IPS-18a (cell line): ENCODE data around the gene CHST11.

ENCODE experiments used
- H3K27ac ChIP-seq: one replicate; pipeline ENCODE4 v1.5.1; 2013; ENCODE audit warnings: low read length
- H3K27me3 ChIP-seq: one replicate; pipeline ENCODE4 v1.6.1; 2013; ENCODE audit warnings: mild to moderate bottlenecking, low read length; ENCODE audit not compliant: control insufficient read depth, insufficient read depth
- H3K36me3 ChIP-seq: one replicate; pipeline ENCODE4 v1.6.1; 2013; ENCODE audit warnings: low read depth, low read length; ENCODE audit not compliant: control insufficient read depth
- H3K4me1 ChIP-seq: one replicate; pipeline ENCODE4 v1.6.1; 2013; ENCODE audit warnings: low read depth, low read length; ENCODE audit not compliant: control insufficient read depth
- H3K4me3 ChIP-seq: one replicate; pipeline ENCODE4 v1.5.1; 2013; ENCODE audit warnings: low read length
- H3K9ac ChIP-seq: one replicate; pipeline ENCODE4 v1.6.1; 2013; ENCODE audit warnings: mild to moderate bottlenecking, low read length, moderate library complexity
- H3K9me3 ChIP-seq: one replicate; pipeline ENCODE4 v1.6.1; 2013; ENCODE audit warnings: low read depth, low read length; ENCODE audit not compliant: control insufficient read depth

Gene CHST11

DNA sequence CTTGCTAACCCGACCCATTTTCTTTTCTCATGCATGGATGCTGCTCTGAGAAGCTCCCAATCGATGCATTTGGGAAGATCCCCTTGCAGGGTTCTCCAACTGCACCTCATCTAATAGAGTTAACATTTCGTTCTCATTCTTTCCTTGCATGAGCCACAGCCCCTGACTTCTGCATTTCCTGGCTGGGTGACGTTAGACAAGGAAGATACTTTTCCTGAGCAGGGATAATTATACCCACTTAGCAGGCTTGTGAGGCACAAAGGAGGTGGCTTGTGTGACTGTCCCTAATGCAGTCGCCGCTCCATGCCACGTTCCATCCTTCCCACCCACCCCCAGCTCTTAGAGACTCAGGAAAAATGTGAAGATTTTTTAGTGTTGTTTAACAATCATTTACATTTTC is 195.1 kb downstream of the CHST11 start:
- no peak overlapping the region for H3K9ac ChIP-seq
- no peaks in the 10 kb centered on the region for H3K9me3 ChIP-seq
- no peaks in the 10 kb centered on the region for H3K36me3 ChIP-seq
- H3K27ac ChIP-seq = no peak overlapping the region
- no peaks in the 10 kb centered on the region for H3K27me3 ChIP-seq
- H3K4me3 ChIP-seq = no peak overlapping the region
- peaks cover 28% of the 10 kb centered on the region for H3K4me1 ChIP-seq

DNA sequence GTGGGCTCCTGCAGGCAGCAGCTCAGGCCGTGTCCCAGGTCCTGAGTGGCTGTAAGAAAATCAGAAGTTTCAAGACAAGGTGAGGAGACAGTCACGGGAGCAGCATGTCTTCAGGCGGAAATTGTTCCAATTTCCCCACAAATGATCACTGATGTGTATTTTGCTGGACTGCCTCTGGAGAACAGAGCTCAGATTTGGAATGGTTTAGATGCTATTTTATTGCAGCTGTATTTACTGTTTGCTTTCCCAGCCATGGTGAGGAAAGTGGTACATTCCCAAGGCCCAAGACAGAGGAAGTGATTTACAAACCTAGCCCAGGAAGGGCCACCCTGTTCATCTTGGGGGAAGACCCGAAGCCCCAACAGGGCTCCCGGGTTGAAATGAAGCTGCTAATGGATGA is 195.6 kb downstream of the CHST11 start:
- no peaks in the 10 kb centered on the region for H3K9me3 ChIP-seq
- no peaks in the 10 kb centered on the region for H3K27me3 ChIP-seq
- H3K4me1 ChIP-seq = peaks cover 28% of the 10 kb centered on the region
- no peak overlapping the region for H3K9ac ChIP-seq
- no peaks in the 10 kb centered on the region for H3K36me3 ChIP-seq
- H3K27ac ChIP-seq = no peak overlapping the region
- H3K4me3 ChIP-seq = no peak overlapping the region

DNA sequence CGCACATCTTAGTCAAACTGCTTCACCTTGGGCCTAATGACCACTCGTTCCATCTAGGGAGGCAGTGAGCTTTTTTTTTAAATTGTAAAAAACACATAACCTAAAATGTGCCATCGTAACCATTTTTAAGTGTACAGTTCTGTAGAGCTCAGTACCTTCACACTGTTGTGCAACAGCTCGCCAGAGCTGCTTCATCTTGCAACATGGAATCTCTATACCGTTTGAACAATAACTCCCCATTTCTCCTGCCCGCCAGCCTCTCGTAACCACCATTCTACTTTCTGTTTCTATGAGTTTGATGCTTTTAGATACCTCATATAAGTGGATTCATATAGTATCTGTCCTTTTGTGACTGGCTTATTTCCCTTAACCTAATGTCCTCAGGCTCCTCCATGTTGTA is 196.2 kb downstream of the CHST11 start:
- Histone ChIP-seq H3K4me1 (peaks cover 28% of the 10 kb centered on the region), H3K9ac (no peak overlapping the region), H3K27ac (no peak overlapping the region), H3K4me3 (no peak overlapping the region), H3K36me3 (no peaks in the 10 kb centered on the region), H3K9me3 (no peaks in the 10 kb centered on the region), H3K27me3 (no peaks in the 10 kb centered on the region)

DNA sequence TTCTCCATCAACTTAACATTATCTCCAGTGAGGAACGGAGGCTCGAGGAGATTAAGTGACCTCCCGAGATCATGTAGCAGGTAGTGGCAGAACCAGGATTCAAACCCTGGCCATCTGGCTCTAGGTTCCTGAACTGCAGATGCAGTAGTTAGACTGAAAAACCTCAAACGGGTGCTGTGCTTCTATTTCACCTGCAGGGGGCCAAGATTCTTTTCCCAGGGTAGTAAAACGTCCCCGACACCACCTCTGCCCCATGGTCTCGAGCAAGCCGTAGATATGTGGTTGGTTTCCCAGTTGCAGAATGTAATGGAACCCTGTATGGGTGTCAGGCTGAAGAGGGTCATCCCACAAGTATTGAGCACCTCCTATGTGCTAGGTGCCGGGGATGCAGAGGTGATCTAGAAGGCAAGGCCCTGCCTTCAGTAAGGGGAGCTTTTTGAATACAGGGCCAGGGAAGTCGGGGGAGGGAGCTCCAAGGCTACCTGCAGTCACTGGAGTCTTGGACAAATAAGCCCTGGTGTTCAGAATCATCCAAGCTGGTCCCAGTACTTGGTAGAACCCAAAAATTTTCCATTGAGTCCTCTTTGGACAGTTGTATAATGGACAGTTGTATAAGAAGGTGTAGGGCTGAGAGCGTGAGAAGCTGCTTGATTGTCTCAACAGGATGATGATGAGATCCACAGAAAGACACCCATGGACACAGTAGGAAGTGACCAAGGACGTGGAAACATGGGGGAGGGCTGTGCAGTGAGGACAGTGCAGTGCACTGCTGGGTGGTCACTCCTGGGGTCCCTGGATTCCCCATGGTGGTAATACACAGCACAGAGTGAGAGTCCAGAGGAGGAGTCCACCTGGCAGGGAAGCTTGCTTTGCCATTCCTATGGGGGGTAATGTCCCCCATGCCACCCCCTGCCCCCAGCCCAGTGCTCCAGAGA is 197.2 kb downstream of the CHST11 start:
- Histone ChIP-seq H3K9ac (no peak overlapping the region), H3K9me3 (no peaks in the 10 kb centered on the region), H3K36me3 (no peaks in the 10 kb centered on the region), H3K4me3 (no peak overlapping the region), H3K27ac (no peak overlapping the region), H3K27me3 (no peaks in the 10 kb centered on the region), H3K4me1 (peaks cover 28% of the 10 kb centered on the region)

DNA sequence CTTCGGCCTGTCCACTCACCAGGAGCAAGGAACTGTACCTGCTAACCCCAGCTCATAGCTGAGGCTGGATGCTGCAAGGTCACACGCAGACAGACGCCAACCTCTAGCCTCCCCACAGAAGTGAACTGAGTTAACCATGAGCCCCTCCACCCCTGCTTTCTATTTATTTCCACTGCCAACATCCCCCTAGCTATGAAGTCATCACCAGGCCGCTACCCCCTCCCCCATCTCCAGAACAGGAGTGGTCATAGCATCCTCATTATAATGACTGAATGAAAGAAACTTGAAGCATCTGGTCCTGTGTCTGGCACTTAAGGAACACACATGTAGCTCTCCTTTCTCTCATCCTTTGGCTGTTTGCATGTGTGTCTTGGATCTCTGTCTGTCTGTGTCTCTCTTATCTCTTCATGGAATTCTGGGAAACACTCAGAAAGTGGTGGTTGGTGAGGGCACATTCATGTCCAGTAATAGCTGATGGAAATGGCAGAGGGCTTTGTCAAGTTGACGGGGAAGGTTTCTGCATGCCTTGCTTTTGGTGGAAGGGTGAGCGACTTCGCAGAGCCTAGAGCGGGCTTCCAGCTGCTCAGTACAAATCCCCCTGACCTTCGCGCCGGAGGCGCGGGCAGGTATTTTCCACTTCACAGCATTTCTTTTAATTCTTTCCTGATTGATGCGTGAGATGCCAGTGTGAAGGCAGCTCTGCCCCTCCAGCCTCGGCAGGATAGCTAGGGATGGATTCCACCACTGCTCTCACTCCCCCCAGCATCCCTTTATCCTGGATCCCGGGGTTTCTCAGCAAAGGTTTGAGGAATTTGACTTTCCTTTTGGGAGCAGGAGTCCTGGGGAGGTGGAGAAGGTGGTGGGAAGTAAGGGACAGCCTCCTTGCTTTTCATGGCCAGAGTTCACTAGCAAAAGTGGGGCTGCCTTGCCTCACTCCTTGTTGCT is 198.2 kb downstream of the CHST11 start:
- Histone ChIP-seq H3K4me1 (peaks cover 28% of the 10 kb centered on the region), H3K27me3 (no peaks in the 10 kb centered on the region), H3K27ac (no peak overlapping the region), H3K36me3 (no peaks in the 10 kb centered on the region), H3K9ac (no peak overlapping the region), H3K4me3 (no peak overlapping the region), H3K9me3 (no peaks in the 10 kb centered on the region)

DNA sequence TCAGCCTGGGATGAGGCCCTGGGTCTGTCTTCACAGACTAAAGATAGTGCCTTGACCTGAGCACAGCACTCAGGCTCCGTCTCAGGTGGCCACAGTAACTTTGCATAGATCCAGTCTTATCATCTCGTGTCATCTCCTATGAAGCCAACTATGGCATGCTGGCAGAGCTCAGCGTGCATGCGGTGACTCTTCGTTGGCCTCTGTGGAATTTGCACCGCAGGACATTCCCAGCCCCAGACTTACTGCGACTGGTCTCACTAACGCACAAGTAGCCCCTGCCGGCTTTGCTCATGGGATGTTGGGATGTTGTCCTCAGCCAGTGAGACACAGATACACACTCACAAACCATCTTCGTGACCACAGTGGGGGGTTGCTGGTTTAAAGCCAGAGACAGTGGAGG is 199.6 kb downstream of the CHST11 start:
- Histone ChIP-seq H3K27ac (no peak overlapping the region), H3K27me3 (no peaks in the 10 kb centered on the region), H3K9ac (no peak overlapping the region), H3K36me3 (no peaks in the 10 kb centered on the region), H3K4me3 (no peak overlapping the region), H3K9me3 (no peaks in the 10 kb centered on the region), H3K4me1 (peaks cover 19% of the 10 kb centered on the region)

DNA sequence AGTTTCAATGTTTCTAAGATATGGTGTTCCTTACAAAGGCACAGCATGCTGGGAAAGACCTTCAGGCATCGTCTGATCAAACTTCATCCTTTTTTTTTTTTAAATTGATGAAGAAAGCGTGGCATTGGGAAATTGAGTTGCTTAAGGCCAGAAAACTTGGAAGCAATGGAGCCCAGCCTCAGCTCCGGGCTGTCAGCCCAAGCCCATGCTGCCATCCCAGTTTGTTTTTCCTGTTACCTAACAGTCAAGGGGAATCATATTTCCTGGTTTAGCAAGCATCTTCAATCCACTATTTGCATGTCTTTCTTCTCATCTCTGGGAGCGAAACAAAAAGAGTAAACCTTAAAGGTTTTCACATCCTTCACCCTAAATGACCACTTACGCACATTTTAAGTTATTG is 200.2 kb downstream of the CHST11 start:
- Histone ChIP-seq H3K9ac (no peak overlapping the region), H3K27ac (no peak overlapping the region), H3K27me3 (no peaks in the 10 kb centered on the region), H3K4me3 (no peak overlapping the region), H3K9me3 (no peaks in the 10 kb centered on the region), H3K36me3 (no peaks in the 10 kb centered on the region), H3K4me1 (peaks cover 17% of the 10 kb centered on the region)

DNA sequence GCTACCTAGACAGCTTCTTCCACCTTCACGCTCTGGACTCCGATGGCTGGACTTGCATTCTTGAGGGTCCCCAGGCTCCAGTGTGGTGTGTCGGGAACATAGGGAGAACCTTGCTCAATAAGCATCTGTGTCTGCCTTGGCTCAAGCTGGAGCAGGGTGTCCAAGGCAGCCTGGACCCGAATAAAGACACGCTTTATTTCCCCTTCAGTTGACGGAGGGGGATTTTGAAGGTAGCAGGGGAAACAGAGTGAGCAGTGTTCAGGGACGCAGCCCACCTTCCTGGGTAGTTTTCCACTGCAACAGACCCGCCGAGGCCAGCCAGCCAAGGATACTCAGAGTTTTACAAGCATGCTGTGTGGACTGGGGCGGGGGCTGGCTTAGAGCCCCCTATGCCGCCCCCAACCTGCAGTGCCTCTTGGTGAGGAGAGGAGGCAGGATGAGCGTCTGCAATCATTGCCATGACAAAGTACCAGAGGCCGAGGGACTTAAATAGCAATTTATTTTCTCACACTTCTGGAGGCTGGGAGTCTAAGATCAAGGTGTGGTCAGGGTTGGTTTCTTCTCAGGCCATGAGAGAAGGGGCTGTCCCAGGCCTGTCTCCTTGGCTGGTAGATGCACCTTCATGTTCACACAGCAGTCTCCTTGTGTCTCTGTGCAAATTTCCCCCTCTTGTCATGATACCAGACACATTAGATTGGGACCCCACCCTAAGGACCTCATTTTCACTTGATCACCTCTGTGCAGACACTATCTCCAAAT is 201.2 kb downstream of the CHST11 start:
- no peak overlapping the region for H3K27ac ChIP-seq
- no peaks in the 10 kb centered on the region for H3K27me3 ChIP-seq
- H3K9me3 ChIP-seq = no peaks in the 10 kb centered on the region
- H3K36me3 ChIP-seq = no peaks in the 10 kb centered on the region
- no peak overlapping the region for H3K4me3 ChIP-seq
- no peak overlapping the region for H3K9ac ChIP-seq
- peaks cover 17% of the 10 kb centered on the region for H3K4me1 ChIP-seq

DNA sequence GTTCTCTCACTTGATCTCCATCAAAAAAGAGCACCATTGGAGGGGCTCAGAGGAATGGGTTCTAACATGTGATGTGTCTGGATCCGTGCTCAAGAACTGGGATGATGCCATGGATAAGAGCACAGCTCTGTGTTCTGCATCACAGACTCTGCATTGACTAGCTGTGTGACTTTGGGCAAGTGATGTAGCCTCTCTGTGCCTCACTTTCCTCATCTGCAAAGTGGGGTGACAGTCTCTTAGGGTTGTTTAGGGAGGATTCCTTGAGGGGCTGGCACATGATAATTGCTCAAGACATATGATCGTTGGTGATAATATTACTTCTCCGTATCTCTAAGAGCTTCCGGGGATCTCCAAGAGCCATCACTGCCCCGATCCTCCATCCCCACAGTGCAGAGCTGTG is 202.3 kb downstream of the CHST11 start:
- Histone ChIP-seq H3K4me1 (peaks cover 17% of the 10 kb centered on the region), H3K27me3 (no peaks in the 10 kb centered on the region), H3K9me3 (no peaks in the 10 kb centered on the region), H3K36me3 (no peaks in the 10 kb centered on the region), H3K27ac (no peak overlapping the region), H3K4me3 (no peak overlapping the region), H3K9ac (no peak overlapping the region)

DNA sequence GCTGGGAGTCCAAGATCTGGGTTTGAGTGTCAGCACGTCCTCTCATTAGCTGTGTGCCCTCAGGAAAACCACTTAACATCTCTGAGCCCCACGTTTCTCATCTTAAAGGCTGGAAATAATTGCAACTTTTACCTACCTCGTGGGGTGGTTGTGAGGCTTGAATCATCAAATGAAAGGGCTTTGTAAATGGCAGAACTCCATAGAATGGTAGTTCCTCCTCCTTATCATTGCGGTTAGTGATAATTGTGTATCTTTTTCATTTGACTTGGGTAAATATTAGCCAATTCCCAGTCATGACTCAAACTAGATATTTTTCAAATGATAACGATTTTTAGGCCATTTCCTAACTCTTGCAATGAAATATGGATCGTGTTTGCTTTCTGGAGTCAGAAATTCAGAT is 205.5 kb downstream of the CHST11 start:
- no peaks in the 10 kb centered on the region for H3K4me1 ChIP-seq
- no peak overlapping the region for H3K9ac ChIP-seq
- H3K27me3 ChIP-seq = no peaks in the 10 kb centered on the region
- H3K4me3 ChIP-seq = no peak overlapping the region
- no peaks in the 10 kb centered on the region for H3K36me3 ChIP-seq
- H3K27ac ChIP-seq = no peak overlapping the region
- H3K9me3 ChIP-seq = no peaks in the 10 kb centered on the region

DNA sequence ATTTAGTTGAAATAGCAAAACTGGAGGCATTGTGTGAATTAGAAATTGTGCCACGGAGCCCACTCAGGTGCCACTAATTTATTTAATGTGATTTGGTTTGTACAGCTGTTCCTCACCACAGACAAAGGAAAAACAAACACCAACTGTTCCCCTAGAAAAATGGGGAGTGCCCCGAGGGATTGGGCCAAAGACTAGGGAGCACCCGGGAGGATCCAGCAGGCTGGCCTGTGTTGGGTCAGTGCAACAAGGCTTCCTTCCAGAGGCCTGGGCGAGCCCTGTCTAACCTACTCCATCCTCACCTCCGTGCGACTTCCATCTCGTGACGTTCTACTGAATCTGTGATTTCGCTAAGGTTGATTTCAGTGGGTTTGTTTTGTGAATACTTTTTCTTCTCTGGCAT is 206.2 kb downstream of the CHST11 start:
- no peak overlapping the region for H3K4me3 ChIP-seq
- no peak overlapping the region for H3K9ac ChIP-seq
- no peak overlapping the region for H3K27ac ChIP-seq
- H3K27me3 ChIP-seq = no peaks in the 10 kb centered on the region
- H3K36me3 ChIP-seq = no peaks in the 10 kb centered on the region
- no peaks in the 10 kb centered on the region for H3K4me1 ChIP-seq
- no peaks in the 10 kb centered on the region for H3K9me3 ChIP-seq
